CD1c-positive myeloid dendritic cell (primary cell): ENCODE data around the gene SCP2.
"Not testable (repeated sequence)": the region's sequence is repeated elsewhere in the genome, so short reads cannot be mapped to it uniquely, and the experiment has no call there.

Experiments used
- DNase-seq: peaks from one replicate; pipeline ENCODE4 v3.0.0-alpha.2; 2016; ENCODE audit errors: extremely low spot score

SCP2 gene

GRCh38 chr1:52917156-52917555, 9.9 kb upstream of the SCP2 start:
- DNase-seq = no peak

GRCh38 chr1:52917581-52917980, 9.5 kb upstream of the SCP2 start:
- DNase-seq = no peak

GRCh38 chr1:52918201-52918600, 8.9 kb upstream of the SCP2 start:
- DNase-seq = no peak

GRCh38 chr1:52919051-52919722, 7.9 kb upstream of the SCP2 start:
- DNase-seq = no peak

GRCh38 chr1:52919723-52920483, 7.2 kb upstream of the SCP2 start:
- DNase-seq = no peak

GRCh38 chr1:52920791-52921291, 6.2 kb upstream of the SCP2 start:
- DNase-seq = no peak

- no peak for DNase-seq
These were observed 1.5 kb upstream of the SCP2 start for GRCh38 chr1:52925571-52926005.

GRCh38 chr1:52926864-52927211, 238 bp upstream of the SCP2 start:
- DNase-seq = no peak

GRCh38 chr1:52928015-52928404, 934 bp downstream of the SCP2 start:
- DNase-seq = no peak

- DNase-seq = no peak
These were observed 1.9 kb downstream of the SCP2 start for GRCh38 chr1:52929019-52929418.

GRCh38 chr1:52937433-52938182, 10.5 kb downstream of the SCP2 start:
- DNase-seq = no peak

- no peak for DNase-seq
These were observed 11.0 kb downstream of the SCP2 start for GRCh38 chr1:52938183-52938451.

GRCh38 chr1:52943876-52944416, 16.9 kb downstream of the SCP2 start:
- no peak for DNase-seq

GRCh38 chr1:52944566-52944965, 17.5 kb downstream of the SCP2 start:
- no peak for DNase-seq

GRCh38 chr1:52947490-52947889, 20.4 kb downstream of the SCP2 start:
- DNase-seq = no peak

GRCh38 chr1:52949602-52950001, 22.5 kb downstream of the SCP2 start:
- DNase-seq = not testable (repeated sequence)

- no peak for DNase-seq
These were observed 25.0 kb downstream of the SCP2 start for GRCh38 chr1:52952112-52952511.

GRCh38 chr1:52955129-52955970, 28.3 kb downstream of the SCP2 start:
- no peak for DNase-seq

- DNase-seq = no peak
These were observed 36.0 kb downstream of the SCP2 start for GRCh38 chr1:52963101-52963500.

- DNase-seq = no peak
These were observed 40.6 kb downstream of the SCP2 start for GRCh38 chr1:52967666-52968065.

GRCh38 chr1:52969234-52969633, 42.2 kb downstream of the SCP2 start:
- DNase-seq = not testable (repeated sequence)

- DNase-seq = no peak
These were observed 43.1 kb downstream of the SCP2 start for GRCh38 chr1:52970149-52970548.
